Measurements from ENCODE around the gene SMIM38.

DNA sequence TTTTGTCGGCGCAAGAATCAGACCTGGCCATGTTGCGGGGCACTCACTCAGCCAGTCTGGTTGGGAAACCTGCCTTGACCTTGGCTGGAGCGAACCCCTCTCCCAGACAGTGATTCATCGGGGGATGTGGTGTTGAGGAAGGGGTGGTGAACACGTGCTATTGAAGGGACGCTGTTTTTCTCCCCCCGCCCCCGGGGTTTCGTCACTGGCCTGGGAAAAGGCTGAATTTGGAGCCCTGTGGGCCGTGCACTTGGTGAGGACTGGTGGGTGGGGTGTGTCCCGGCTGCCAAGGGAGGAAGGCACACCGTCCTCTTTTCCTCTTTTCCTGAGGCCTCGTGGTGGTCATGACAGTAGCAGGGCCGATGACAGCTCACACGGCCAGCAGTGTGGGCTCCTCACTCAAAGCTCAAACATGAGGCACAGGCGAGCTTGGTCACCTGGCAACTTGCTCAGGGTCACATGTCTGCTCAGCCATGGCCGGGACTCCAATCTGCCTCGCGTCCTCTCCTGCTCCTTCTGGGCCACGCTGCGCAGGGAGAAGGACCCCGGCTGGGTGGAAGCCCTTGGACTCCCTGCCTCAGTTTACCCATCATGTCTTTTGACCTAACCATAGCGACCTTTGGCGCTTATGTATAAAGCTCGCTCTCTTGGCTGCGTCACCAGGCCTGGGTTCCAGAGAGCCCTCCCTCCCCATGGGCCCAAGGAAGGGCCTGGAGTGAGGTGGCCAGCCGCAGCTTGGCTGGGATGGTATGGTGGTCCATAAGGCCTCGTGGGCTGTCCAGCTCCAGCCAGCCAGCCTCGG, 49.4 kb downstream of the SMIM38 start:
- TF ChIP-seq, protein P1, sequence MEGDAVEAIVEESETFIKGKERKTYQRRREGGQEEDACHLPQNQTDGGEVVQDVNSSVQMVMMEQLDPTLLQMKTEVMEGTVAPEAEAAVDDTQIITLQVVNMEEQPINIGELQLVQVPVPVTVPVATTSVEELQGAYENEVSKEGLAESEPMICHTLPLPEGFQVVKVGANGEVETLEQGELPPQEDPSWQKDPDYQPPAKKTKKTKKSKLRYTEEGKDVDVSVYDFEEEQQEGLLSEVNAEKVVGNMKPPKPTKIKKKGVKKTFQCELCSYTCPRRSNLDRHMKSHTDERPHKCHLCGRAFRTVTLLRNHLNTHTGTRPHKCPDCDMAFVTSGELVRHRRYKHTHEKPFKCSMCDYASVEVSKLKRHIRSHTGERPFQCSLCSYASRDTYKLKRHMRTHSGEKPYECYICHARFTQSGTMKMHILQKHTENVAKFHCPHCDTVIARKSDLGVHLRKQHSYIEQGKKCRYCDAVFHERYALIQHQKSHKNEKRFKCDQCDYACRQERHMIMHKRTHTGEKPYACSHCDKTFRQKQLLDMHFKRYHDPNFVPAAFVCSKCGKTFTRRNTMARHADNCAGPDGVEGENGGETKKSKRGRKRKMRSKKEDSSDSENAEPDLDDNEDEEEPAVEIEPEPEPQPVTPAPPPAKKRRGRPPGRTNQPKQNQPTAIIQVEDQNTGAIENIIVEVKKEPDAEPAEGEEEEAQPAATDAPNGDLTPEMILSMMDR (conservative IDR thresholded peaks at IDR 0.05; ENCODE audit: low read depth, low read length), result no peak
- TF ChIP-seq POLR2A (IDR thresholded peaks at IDR 0.05; ENCODE audit: low read depth, low read length) (no peak), MXI1 (IDR thresholded peaks at IDR 0.05; ENCODE audit: borderline replicate concordance, low read depth, low read length) (no peak), RAD21 (IDR thresholded peaks at IDR 0.05; ENCODE audit: low read length) (no peak), RFX5 (IDR thresholded peaks at IDR 0.05; ENCODE audit: low read depth, low read length) (no peak), FOS (IDR thresholded peaks at IDR 0.05; ENCODE audit: low read depth, low read length) (no peak), SMC3 (IDR thresholded peaks at IDR 0.05; ENCODE audit: low read depth, low read length) (no peak), CEBPB (IDR thresholded peaks at IDR 0.05; ENCODE audit: low read depth, low read length) (no peak)
- TF ChIP-seq, protein P2, sequence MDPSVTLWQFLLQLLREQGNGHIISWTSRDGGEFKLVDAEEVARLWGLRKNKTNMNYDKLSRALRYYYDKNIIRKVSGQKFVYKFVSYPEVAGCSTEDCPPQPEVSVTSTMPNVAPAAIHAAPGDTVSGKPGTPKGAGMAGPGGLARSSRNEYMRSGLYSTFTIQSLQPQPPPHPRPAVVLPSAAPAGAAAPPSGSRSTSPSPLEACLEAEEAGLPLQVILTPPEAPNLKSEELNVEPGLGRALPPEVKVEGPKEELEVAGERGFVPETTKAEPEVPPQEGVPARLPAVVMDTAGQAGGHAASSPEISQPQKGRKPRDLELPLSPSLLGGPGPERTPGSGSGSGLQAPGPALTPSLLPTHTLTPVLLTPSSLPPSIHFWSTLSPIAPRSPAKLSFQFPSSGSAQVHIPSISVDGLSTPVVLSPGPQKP (IDR thresholded peaks at IDR 0.05; ENCODE audit: borderline replicate concordance, low read depth, low read length), result no peak

Measured in IMR-90 (cell line).